Endometrial microvascular endothelial cells (primary cell): ENCODE results near the gene CCNI2. TPM values are rescaled to one million over a fixed set of nuclear protein-coding genes. Genes with fewer than 3 reads are reported as not detected.

Experiments
- in situ Hi-C: cut with HindIII; loops from 2 replicates; pipeline ENCODE4 v1.10.0; 2017; ENCODE audit warnings: low sequenced_read_pairs, low pct_unique_long_range_greater_than_20kb; ENCODE audit errors: inconsistent ontology term
- total RNA-seq: library from RNA; depleted of rRNA; stranded (reverse); fragments of >200 nt; gene quantifications from one replicate; pipeline ENCODE4 v1.2.3, GENCODE V29; 2015; ENCODE audit errors: inconsistent ontology term

The CCNI2 gene
- total RNA-seq, 1 donor from 2014 or later, result not detected

GRCh38 chr5:132748522-132749000 lies 1.3 kb downstream of the CCNI2 start:
- in situ Hi-C loops, result no loop called here

- in situ Hi-C loops, result no loop called here
These were observed 2.3 kb downstream of the CCNI2 start for GRCh38 chr5:132749506-132749905.

DNA sequence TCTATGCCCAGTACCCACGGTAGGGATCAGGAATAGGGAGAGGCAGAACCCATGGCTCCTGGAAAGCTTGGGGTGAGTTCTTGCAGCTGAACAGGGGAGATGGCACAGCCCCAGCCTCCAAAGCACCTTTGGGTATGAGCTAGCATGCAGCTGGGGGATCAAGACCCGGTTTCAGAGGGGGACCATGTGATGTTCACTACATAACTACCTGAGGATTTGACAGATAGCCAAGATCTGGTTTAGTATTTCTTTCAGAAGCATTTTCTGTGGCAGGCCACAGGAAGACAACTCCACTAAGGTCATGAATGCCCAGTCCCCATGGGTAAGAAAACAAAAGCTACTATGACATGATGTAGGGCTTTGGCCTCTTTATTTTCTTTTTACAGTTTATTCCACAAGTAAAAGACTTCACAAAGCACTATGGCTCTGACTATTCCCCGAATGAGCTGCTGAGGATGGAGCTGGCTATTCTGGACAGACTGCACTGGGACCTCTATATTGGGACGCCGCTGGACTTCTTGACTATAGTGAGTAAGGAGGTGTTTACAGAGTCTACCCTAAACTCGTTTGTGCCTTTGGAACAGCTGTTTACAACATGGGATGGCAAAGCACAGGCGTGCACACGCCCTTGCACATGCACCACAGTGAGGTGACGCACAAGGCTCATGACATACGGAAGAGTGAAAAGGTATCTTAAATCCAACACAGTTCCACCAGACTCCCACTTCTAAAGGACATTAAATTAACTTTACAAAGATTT lies 3.4 kb downstream of the CCNI2 start:
- in situ Hi-C loops, result no loop called here

- in situ Hi-C loops, result no loop called here
These were observed 4.2 kb downstream of the CCNI2 start for GRCh38 chr5:132751444-132751843.

- in situ Hi-C loops, result no loop called here
These were observed 4.8 kb downstream of the CCNI2 start for GRCh38 chr5:132751971-132752580.

GRCh38 chr5:132752581-132753125 lies 5.4 kb downstream of the CCNI2 start:
- in situ Hi-C loops, result no loop called here

DNA sequence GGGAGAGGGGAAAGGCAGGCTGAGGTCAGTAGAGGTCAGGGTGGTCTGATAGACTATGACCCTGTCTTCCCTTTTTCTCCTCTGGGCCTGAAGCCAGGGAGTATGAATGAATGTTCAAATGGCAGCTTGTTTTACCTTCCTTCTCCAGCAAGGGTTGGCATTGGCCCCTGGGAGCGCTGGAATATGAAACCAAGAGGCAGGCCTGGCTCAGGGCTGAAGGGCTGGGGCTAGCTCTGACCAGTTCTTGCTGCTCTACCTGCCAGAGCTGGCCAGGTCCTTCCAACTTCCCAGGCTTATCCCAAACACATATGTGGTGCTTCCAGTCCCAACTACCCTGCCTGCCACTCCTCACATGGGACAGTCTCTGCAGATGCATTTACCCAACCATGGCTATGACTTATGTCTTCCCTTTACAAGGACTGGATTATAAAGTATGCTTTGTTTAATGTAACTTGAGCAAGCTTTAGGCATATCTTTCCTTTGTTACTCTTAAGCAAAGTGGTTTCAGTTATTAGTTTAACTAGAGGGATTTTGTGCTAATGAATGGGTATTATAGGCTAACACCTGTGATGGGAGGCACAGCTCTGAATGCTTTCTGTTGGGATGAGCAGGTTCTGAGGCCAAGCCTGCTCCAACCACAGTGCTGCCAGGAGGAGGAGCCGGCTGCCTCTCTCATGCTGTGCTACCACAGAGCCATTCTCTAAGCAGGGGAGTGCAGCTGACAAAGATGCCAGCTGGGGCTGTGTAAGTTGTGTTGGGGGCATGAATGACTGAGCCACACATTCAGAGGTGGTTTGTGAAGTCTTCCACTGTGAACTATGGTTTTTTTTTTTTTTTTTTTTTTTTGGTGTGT lies 6.1 kb downstream of the CCNI2 start:
- in situ Hi-C loops, result no loop called here

DNA sequence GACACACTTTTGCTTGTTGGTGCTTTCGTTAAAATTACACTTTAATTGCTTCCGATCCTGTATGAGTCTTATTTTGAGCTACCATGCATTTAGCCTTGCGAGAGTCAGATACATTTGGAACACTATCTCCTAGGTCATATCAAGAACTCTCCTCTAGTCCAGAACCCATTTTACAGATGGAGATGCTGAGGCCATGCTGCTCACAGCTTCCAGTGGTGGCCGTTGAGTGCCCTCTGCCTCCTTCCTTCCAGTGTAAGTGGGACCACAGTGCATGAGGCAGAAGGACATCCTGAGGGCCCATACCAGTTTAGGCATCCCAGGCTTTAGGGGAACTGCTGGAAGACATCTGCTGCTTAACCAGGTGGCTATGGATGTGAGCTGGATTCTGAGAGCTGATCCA lies 6.9 kb downstream of the CCNI2 start:
- in situ Hi-C loops, result no loop called here

DNA sequence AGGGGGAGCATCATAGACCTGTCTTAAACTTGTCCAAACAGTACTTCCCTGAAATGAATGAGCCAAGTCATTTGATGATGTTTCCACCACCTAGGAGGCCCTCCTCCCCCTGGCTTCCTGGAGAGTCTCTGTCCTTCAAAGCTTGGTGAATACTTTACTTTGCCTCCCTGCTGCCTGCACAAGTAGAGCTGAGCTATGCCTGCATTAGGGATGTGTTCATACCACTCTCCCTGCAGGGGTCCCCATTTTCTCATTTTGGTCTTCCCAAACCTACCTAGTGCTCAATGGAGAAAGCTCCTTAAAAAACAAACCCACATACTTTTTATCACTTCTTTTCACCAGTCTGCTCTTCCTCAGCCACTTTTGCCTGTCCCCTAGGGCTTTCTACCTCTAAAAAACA lies 7.7 kb downstream of the CCNI2 start:
- in situ Hi-C loops, result no loop called here

GRCh38 chr5:132756542-132756941 lies 9.3 kb downstream of the CCNI2 start:
- in situ Hi-C loops, result no loop called here

DNA sequence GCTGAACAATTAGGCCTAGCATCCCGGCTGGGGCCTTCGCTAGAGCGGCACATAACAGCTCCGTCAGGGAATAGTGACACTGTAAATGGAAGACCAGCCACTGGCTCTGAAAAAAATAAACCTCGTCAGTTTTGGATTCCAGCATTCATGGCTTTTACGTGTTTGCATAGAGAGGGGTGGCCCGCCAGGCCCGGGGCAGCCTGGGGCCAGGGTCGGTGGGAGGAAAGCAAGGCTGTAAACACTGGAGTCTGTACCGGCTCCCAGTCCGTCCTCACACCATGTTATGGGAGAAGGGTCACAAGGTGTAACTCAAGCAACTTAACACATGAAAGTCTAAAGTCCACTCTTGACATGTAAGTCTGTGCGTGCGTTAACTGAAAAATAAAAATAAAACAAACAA lies 11.2 kb downstream of the CCNI2 start:
- in situ Hi-C loops, result no loop called here

DNA sequence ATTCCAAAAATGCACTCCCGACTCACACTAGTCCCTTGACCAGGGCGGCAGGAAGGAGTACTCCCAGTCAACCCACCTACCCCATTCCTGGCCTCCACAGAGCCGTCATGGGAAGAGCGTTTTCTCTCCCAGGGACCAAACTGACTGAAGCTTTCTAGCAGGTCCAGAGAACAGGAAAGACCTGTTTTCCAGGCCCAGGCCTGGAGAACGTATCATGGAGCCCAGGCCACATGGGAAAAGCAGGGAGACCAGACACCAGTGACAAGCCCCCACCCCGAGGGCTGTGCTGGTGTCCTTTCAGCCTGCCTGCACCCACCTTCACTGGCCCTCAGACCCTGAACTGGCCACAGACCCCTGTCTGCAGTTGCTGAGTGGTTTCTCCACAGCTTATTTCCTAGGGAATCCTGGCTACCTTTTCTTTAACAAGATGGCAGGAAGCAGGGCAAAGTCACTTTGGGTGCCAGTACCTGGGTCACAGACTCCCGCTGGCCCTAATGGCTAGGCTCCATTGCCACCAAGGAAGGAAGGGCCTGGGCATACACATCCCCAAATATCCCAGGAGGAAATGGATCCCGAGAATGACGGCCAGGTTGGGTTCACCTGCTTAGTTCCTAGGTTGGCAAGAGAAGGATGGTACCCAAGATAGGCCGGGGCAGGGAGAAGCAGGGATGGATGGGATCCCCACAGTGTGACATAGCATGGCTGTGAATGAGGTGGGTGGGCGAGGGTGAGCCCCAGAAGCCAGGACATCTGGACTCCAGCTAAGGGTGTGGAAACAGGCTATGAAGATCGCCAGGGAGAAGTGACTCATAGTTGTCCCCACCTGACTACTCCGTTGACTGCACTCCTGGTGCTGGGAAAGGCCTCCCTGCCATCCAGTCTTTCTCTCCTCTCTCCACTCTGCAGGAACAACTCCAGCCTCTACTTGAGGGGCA lies 12.2 kb downstream of the CCNI2 start:
- in situ Hi-C loops, result no loop called here

DNA sequence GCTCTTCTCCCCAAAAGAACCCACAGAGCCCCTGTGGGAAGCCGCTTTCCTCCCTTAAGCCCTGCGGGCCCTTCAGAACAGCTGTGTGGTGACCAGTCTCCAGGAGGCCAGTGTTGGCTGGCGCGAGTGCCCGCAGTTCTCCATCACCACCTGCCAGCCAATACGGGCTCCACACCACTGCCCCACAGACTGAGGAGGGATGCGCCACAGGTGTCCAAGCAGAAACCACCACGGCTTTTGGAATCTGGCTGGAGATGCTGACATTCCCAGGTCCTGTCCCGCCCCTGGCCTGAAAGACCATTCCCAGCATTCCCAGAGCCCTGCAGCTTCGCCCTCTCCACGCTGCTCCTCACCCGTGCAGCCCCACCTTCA lies 12.8 kb downstream of the CCNI2 start:
- in situ Hi-C loops, result no loop called here

DNA sequence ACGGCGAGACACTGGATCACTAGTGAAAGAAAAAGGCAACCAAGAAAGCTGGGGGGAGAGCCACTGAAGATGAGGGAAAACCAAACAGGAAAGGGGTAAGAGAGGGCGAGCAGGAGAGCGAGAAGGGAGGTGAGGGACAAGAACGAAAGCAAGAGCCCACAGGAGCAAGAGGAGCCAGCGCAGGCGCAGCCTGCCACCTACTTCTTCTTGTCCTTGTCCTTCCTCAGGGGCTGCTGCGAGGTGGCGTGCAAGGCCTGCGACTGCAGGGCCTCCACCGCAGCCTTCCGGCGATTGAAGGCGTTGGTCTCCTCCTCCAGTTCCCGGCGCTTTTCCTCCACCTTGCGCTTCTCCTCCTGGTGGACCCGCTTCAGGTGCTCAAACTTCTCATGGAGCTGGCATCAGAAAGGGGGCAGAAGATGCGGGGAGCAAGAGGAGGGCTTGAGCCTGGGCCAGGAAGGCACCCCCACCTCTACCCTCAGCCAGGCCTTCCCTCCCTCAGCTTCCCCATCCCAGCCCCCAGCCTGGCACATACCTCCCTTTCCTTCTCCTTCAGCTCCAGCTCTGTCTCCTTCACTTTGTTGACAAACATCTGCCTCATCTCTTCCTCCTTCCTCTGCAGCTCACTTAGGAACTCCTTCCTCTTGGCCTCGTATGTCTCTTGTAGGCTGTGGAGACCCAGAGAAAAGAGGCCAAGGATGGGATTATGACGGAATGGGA lies 13.5 kb downstream of the CCNI2 start:
- in situ Hi-C loops, result no loop called here

- in situ Hi-C loops, result no loop called here
These were observed 14.4 kb downstream of the CCNI2 start for GRCh38 chr5:132761321-132762240.

DNA sequence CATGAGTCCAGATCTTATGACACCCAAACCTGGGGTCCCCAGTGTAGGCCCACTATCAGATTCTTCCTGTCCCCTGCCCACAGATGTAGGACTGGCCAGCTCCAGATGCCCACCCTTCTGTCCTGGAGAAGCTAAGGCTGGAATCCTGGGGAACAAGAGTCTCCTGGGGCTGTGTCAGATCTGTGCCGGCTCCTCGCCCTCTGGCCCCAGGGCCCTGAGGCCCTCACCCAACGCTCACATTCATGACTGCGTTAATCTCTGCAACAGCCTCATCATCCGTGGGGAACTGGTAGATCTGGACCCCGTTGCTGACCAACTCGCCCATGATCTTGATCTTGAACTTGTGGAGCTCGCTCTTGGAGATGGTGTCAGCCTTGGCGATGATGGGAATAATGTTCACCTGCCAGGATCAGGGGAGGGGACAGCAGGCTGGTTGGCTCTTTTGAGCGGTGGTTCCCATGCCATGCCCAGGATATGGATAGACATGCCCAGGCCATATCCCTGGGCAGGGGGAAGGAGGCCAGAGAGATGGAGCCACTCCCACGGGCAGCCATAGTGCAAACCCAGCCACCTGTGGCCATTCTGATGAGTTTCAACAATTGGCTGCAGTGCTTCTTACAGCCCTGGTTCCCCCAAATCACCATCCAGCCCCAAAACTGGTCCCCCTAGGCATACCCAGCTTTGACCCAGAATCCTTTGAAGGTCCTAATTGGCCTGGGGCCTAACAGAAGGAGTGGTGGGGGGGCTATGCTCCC lies 15.2 kb downstream of the CCNI2 start:
- in situ Hi-C loops, result no loop called here
